Measurements from ENCODE around the gene HAGH.

The HAGH gene

DNA sequence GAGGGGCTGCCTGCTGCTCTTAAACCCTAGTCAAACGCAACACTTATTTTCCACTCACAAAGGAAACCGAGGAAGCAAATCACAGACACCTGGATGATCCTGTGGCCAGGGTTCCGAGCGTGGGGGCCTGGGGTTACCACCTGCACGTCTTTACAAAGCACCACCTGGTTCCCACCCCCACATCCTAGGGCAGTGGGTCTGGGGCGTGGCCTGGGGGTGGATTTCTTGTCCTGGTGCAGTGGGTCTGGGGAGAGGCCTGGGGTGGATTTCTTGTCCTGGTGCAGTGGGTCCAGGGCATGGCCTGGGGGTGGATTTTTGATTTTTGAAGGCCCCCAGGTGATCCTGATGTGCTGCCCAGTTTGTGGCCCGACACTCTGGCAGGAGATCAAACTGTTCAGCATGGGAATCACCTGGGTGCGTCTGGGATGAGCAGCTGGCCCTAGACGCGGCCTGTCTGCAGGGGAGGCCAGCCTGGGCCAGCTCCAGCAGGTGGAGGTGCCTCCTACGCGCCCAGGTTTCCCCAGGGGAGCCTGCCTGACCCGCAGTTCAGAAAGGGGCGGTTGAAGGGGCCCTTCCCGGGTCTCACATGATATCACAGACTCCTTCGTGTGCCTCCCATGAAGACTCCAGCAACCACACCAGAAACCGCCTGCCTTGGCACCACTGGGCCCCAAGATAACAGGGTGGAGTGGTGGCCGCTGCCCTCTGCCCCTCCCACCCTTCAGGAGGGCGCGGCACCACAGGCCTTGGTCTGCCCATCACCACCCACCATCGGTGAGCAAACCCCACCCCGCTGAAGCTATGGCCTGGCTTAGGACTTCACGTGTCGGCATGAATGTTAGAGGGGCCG is 6.3 kb downstream of the HAGH start:
- no peaks in the 10 kb centered on the region for H3K27me3 ChIP-seq (ENCODE audit: insufficient read depth, poor library complexity, severe bottlenecking)
- H3K4me3 ChIP-seq (replicated peaks; ENCODE audit: insufficient read depth, low read length), result no peak overlapping the region
- no peak overlapping the region for H3K27ac ChIP-seq (replicated peaks)
- no peak for DNase-seq (ENCODE audit: low read depth in 1 of 2, low spot score in 1 of 2)
- TF ChIP-seq POLR2AphosphoS5 (IDR thresholded peaks at IDR 0.05; ENCODE audit: low read depth) (no peak), CTCF (IDR thresholded peaks at IDR 0.05; ENCODE audit: insufficient read depth, low read length) (no peak), GABPA (IDR thresholded peaks at IDR 0.05; ENCODE audit: low read depth) (no peak), SPI1 (IDR thresholded peaks at IDR 0.05; ENCODE audit: borderline replicate concordance, low read depth) (no peak)
- TF ChIP-seq, protein P1, sequence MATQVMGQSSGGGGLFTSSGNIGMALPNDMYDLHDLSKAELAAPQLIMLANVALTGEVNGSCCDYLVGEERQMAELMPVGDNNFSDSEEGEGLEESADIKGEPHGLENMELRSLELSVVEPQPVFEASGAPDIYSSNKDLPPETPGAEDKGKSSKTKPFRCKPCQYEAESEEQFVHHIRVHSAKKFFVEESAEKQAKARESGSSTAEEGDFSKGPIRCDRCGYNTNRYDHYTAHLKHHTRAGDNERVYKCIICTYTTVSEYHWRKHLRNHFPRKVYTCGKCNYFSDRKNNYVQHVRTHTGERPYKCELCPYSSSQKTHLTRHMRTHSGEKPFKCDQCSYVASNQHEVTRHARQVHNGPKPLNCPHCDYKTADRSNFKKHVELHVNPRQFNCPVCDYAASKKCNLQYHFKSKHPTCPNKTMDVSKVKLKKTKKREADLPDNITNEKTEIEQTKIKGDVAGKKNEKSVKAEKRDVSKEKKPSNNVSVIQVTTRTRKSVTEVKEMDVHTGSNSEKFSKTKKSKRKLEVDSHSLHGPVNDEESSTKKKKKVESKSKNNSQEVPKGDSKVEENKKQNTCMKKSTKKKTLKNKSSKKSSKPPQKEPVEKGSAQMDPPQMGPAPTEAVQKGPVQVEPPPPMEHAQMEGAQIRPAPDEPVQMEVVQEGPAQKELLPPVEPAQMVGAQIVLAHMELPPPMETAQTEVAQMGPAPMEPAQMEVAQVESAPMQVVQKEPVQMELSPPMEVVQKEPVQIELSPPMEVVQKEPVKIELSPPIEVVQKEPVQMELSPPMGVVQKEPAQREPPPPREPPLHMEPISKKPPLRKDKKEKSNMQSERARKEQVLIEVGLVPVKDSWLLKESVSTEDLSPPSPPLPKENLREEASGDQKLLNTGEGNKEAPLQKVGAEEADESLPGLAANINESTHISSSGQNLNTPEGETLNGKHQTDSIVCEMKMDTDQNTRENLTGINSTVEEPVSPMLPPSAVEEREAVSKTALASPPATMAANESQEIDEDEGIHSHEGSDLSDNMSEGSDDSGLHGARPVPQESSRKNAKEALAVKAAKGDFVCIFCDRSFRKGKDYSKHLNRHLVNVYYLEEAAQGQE (IDR thresholded peaks at IDR 0.05; ENCODE audit: insufficient replicate concordance, low read depth), result no peak

DNA sequence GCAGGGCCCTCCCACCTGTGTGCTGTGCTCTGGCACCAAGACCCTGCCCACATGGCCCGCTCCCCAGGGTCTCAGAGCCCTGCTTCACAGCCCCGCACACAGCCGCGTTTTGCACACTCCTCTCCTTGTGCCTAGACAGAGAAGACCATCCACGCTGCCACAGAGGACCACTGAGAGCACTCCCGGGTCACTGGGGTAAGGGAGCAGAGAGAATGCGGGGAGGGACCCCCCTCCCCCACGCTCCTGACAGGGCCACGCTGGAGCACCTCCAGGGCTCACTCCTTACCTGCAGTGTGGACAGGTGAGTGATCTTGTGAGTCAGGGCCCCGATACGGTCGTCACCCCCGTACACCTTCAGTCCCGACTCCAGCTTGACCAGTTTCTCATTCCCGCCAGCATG is 7.0 kb downstream of the HAGH start:
- TF ChIP-seq SPI1 (IDR thresholded peaks at IDR 0.05; ENCODE audit: borderline replicate concordance, low read depth) (no peak), GABPA (IDR thresholded peaks at IDR 0.05; ENCODE audit: low read depth) (no peak), POLR2AphosphoS5 (IDR thresholded peaks at IDR 0.05; ENCODE audit: low read depth) (no peak), CTCF (IDR thresholded peaks at IDR 0.05; ENCODE audit: insufficient read depth, low read length) (no peak)
- TF ChIP-seq, protein P1 (IDR thresholded peaks at IDR 0.05; ENCODE audit: insufficient replicate concordance, low read depth), result no peak
- Histone ChIP-seq H3K4me3 (replicated peaks; ENCODE audit: insufficient read depth, low read length) (no peak overlapping the region), H3K27ac (replicated peaks) (no peak overlapping the region), H3K27me3 (ENCODE audit: insufficient read depth, poor library complexity, severe bottlenecking) (no peaks in the 10 kb centered on the region)
- DNase-seq (ENCODE audit: low read depth in 1 of 2, low spot score in 1 of 2), result no peak

- Histone ChIP-seq H3K27ac (replicated peaks) (no peak overlapping the region), H3K4me3 (replicated peaks; ENCODE audit: insufficient read depth, low read length) (no peak overlapping the region), H3K27me3 (ENCODE audit: insufficient read depth, poor library complexity, severe bottlenecking) (no peaks in the 10 kb centered on the region)
- TF ChIP-seq SPI1 (IDR thresholded peaks at IDR 0.05; ENCODE audit: borderline replicate concordance, low read depth), result no peak
- no peak for TF ChIP-seq CTCF (IDR thresholded peaks at IDR 0.05; ENCODE audit: insufficient read depth, low read length)
- TF ChIP-seq, protein P1 (IDR thresholded peaks at IDR 0.05; ENCODE audit: insufficient replicate concordance, low read depth), result no peak
- TF ChIP-seq GABPA (IDR thresholded peaks at IDR 0.05; ENCODE audit: low read depth), result no peak
- TF ChIP-seq POLR2AphosphoS5 (IDR thresholded peaks at IDR 0.05; ENCODE audit: low read depth), result no peak
- DNase-seq (ENCODE audit: low read depth in 1 of 2, low spot score in 1 of 2), result no peak
Observed at GRCh38 chr16:1818873-1819525, 7.6 kb downstream of the HAGH start.

All from HL-60 (cell line).